GM19035 (cell line): ENCODE data around the gene GPR153.

Source experiments
- ATAC-seq: cut with Tn5 transposase; IDR thresholded peaks from one replicate; pipeline ENCODE4 v1.9.1; 2021; ENCODE audit not compliant: unreplicated experiment

GPR153 gene

GRCh38 chr1:6249739-6250689 lies 10.9 kb downstream of the GPR153 start:
- no peak for ATAC-seq

DNA sequence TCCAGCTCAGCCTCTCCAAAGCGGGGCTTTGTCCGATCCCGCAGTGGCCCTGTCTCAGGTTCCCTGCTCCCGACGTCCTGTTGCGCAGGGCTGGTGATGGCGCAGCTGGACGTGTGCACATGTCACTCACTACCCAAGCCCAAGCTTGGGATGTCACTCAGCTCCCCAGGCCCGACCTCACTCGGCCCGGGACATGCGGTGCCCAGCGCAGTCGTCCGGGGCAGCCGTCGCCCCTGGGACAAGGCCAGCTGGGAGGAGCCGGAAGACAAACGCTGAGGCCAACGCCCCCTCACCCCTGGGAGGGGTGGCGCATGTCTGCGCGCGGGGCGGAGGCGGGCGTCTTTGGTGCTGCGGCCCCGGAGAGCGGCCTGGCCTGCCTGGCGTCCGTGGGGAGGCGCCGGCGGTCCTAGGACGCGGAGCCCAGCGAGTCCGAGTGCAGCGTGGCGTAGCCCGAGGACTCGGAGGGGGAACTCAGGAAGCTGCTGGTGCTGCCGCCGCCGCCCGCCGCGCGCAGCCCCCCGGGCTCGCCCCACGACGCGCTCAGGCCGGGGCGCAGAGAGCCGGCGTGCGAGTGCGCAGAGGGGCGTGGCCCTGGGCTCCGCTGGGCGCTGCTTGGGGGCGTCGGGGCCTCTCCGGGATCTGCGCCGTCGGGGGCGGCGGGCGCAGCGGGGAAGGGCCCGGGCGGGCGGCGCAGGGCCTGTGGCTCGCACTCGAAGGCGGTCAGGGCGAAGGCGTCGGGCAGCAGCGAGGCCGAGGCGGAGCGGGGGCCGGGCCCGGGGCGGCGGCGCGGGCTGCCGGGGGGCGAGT lies 11.8 kb downstream of the GPR153 start:
- ATAC-seq = no peak

GRCh38 chr1:6248161-6248776 lies 12.6 kb downstream of the GPR153 start:
- no peak for ATAC-seq

GRCh38 chr1:6247651-6248050 lies 13.2 kb downstream of the GPR153 start:
- no peak for ATAC-seq

GRCh38 chr1:6246497-6247467 lies 14.1 kb downstream of the GPR153 start:
- ATAC-seq = no peak

- peak; percentile 8 for ATAC-seq
Measured at GRCh38 chr1:6245869-6246496, 14.9 kb downstream of the GPR153 start.

- peak; percentile 73 for ATAC-seq
Measured at GRCh38 chr1:6245086-6245868, 15.6 kb downstream of the GPR153 start.

DNA sequence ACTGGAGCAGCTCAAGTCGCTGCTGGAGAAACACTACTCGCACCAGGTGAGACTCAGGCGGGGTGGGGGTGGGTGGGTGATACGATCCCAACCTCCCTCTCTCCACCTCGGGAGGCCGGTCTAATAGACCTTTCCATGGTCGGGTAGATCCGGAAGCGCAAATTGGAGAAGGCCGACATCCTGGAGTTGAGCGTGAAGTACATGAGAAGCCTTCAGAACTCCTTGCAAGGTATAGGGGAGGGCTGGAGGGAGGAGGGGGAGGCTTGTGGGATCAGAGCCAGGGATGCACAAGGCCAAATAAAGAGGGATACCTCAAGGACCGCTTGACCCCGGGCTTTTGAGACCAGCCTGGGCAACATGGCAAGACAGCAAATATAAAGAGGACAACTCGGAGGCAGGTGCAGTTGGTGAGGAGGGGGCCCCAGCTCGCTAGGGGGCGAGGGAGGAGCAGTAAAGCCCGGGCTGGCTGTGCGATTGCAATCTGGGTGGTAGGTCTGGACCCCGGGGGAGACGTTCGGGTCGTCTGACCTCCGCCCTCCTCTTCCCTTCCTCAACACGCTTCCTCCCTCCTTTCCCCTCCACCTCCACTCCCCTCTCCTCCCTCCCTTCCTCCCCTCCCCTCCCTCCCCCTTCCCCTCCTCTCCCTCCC lies 16.4 kb downstream of the GPR153 start:
- no peak for ATAC-seq

DNA sequence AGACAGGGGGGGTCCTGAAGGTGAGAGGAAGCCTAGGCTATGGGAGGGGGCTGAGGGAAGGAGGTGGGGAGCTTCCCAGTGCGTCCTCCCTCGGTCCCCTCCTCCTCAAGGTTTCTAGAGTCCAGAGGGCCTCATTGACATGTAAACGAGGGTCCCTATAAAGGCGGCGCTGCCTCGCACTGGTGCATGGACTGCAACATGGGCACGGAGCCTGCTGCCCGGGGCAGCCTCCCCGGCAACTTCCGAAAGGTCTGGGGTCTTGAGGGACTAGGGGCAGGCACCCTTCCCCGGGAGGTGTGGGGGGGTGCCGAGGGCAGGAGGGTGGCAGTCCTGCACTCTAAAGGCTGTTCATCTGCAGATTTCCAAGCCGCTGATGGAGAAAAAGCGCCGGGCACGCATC lies 16.9 kb downstream of the GPR153 start, which contains the start of gene HES3:
TSS of gene HES3 (plus strand) at position 187 of the 400 bp plus-strand sequence. CDS start at position 374, 187 bp downstream.
- no peak for ATAC-seq

GRCh38 chr1:6243053-6243834 lies 17.7 kb downstream of the GPR153 start:
- no peak for ATAC-seq

- no peak for ATAC-seq
Measured at GRCh38 chr1:6241887-6242740, 18.8 kb downstream of the GPR153 start.

GRCh38 chr1:6241107-6241886 lies 19.6 kb downstream of the GPR153 start:
- ATAC-seq = no peak

DNA sequence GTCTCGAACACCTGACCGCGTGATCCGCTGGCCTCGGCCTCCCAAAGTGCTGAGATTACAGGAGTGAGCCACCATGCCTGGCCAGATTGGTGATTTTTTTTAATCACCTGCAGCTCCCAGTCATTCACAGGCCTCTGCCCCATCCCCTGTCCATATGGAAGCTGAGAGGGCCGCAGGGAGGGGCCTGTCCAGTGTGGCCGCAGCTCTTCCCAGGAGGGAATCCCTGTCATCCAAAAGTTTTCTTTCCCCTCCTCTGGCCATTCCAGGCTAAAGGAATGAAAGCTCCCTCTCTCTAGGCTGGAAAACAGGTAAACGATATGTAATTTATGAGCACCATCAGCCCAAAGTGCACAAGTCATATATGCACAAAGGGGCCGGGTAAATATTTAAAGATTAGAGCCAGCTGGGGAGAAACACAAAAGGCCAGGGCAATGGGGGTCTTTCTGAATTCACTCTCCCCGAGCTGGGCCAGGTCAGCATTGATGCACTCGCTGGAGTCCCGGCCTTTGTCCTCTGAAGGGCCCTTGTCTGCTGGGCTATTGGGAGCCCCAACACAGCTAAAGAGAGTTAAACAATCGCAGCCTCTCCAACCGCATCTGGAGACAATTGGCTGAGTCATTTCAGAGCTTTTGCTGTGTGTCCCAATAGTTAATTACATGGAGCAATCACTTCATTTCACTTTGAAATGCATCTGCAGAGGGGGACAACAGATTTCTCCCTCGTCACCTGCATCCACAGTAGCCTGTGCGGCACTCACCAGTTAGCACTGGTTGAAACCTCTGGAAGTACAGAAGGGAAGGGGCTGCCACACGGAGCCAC lies 20.7 kb downstream of the GPR153 start:
- ATAC-seq = no peak

- no peak for ATAC-seq
Measured at GRCh38 chr1:6239213-6239752, 21.6 kb downstream of the GPR153 start.

DNA sequence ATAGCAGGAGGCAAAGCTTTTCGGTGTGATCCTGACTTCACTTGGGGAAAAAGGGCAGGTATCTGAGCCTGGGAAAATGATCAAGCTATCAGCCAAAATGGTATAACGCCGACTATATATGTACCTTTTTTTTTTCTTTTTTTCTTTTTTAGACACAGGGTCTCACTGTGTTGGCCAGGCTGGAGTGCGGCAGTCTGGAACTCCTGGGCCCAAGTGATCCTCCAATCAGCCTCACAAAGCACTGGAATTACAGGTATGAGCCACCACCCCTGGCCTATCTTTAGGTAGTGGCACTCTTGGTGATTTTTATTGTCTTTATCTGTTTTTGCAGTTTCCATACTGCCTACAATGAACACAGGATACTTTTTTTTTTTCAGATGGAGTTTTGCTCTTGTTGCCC lies 23.8 kb downstream of the GPR153 start:
- no peak for ATAC-seq
